HCT116 (cell line): ENCODE data around the gene INTS12. TPM values are rescaled to one million over a fixed set of nuclear protein-coding genes. Genes with fewer than 3 reads are reported as not detected.

Source experiments
- ATAC-seq: fragments of 200-7000 bp; cut with Tn5 transposase; 2 replicates; pipeline ENCODE4 v1.9.1; 2020; ENCODE audit warnings: mild to moderate bottlenecking, moderate library complexity
- BruUV-seq: library from RNA; stranded (reverse); fragments of 400-500 nt; replicated peaks from 2 replicates; lab custom pipeline; 2021; lab: Mats Ljungman, UMichigan
- CTCF ChIA-PET: fragments of 300-600 bp; sonication (Branson Sonifier 250); formaldehyde crosslinking; loops from one replicate; lab custom pipeline; 2021; ENCODE audit warnings: antibody characterized with exemption; lab: Charles Lee
- POLR2A ChIA-PET: fragments of 300-600, 350-600 bp; sonication (Branson Sonifier 250); formaldehyde crosslinking; loops from one replicate; lab custom pipeline; 2021; ENCODE audit warnings: antibody characterized with exemption; lab: Charles Lee
- RAD21 ChIA-PET, 2 experiments: fragments of 300-600 bp; sonication (Branson Sonifier 250); formaldehyde crosslinking; loops; one replicate each; lab custom pipeline; 2023; ENCODE audit warnings: low total read pairs in 2 of 2; ENCODE audit not compliant: uncharacterized antibody in 2 of 2, unreplicated experiment in 2 of 2, low non-redundant PET in 1 of 2; lab: Charles Lee
- DNase-seq: peaks from one replicate; pipeline ENCODE4 v3.0.0-alpha.2; 2010; ENCODE audit warnings: low read depth, low spot score
- H2AFZ ChIP-seq: fragments of 200-600 bp; shearing (Covaris generic), sonication (generic); 2 replicates; pipeline ENCODE4 v1.6.1; 2017; ENCODE audit warnings: low read depth, mixed run types, mixed read lengths, antibody characterized with exemption, low read length; ENCODE audit not compliant: poor library complexity, severe bottlenecking
- H3K27ac ChIP-seq: 2 replicates; pipeline ENCODE4 v1.5.1; 2012; ENCODE audit warnings: low read depth, low read length
- H3K27me3 ChIP-seq: fragments of 200-600 bp; sonication (generic); 2 replicates; pipeline ENCODE4 v1.6.1; 2016; ENCODE audit warnings: mixed run types, low read length, mixed read lengths; ENCODE audit not compliant: insufficient read depth
- H3K36me3 ChIP-seq, 2 experiments: fragments of 200-500 bp in 1 of 2; fragments of 200-600 bp in 1 of 2; sonication (Bioruptor generic) in 1 of 2; sonication (generic) in 1 of 2; 2 replicates each; pipeline versions ENCODE4 v1.5.1 to v1.6.1; 2014 to 2016; ENCODE audit warnings: low read length in 2 of 2, inconsistent platforms in 1 of 2, mixed read lengths in 1 of 2, mixed run types in 1 of 2; ENCODE audit not compliant: insufficient read depth in 2 of 2, control insufficient read depth in 1 of 2
- H3K4me1 ChIP-seq, 2 experiments: fragments of 200-600 bp in 1 of 2; sonication (generic) in 1 of 2; 2 replicates each; pipeline versions ENCODE4 v1.5.1 to v1.6.1; 2012 to 2017; ENCODE audit warnings: low read length in 2 of 2, inconsistent platforms in 1 of 2, mild to moderate bottlenecking in 1 of 2, mixed read lengths in 1 of 2, mixed run types in 1 of 2, moderate library complexity in 1 of 2; ENCODE audit not compliant: insufficient read depth in 2 of 2, control insufficient read depth in 1 of 2
- H3K4me2 ChIP-seq: fragments of 200-600 bp; sonication (generic); 2 replicates; pipeline ENCODE4 v1.6.1; 2017; ENCODE audit warnings: mixed run types, low read length, mixed read lengths
- H3K4me3 ChIP-seq, 2 experiments: fragments of 200-600 bp in 1 of 2; sonication (generic) in 1 of 2; replicated peaks in 1 of 2; 2 replicates each; pipeline ENCODE4 v1.5.1; 2011 to 2016; ENCODE audit warnings: low read length in 2 of 2, control low read depth in 1 of 2, low read depth in 1 of 2, mild to moderate bottlenecking in 1 of 2, mixed read lengths in 1 of 2, mixed run types in 1 of 2
- H3K79me2 ChIP-seq: fragments of 200-600 bp; sonication (generic); 2 replicates; pipeline ENCODE4 v1.6.1; 2017; ENCODE audit warnings: mild to moderate bottlenecking, mixed run types, low read length, moderate library complexity, mixed read lengths; ENCODE audit not compliant: insufficient read depth
- H3K9ac ChIP-seq: fragments of 200-600 bp; sonication (generic); 2 replicates; pipeline ENCODE4 v1.6.1; 2016; ENCODE audit warnings: low read length, mixed read lengths
- H3K9me2 ChIP-seq: fragments of 200-600 bp; sonication (generic), shearing (Covaris generic); 2 replicates; pipeline ENCODE4 v1.6.1; 2017; ENCODE audit warnings: mixed run types, mild to moderate bottlenecking, moderate library complexity; ENCODE audit not compliant: insufficient read depth
- H3K9me3 ChIP-seq, 2 experiments: fragments of 200-500 bp in 1 of 2; fragments of 200-600 bp in 1 of 2; sonication (Bioruptor generic) in 1 of 2; sonication (generic) in 1 of 2; 2 replicates each; pipeline ENCODE4 v1.6.1; 2014 to 2017; ENCODE audit warnings: low read length in 2 of 2, mixed read lengths in 2 of 2, inconsistent platforms in 1 of 2, low read depth in 1 of 2, mild to moderate bottlenecking in 1 of 2, mixed run types in 1 of 2, moderate library complexity in 1 of 2; ENCODE audit not compliant: control insufficient read depth in 1 of 2, insufficient read depth in 1 of 2
- H4K20me1 ChIP-seq: fragments of 200-600 bp; sonication (generic), shearing (Covaris generic); 2 replicates; pipeline ENCODE4 v1.6.1; 2017; ENCODE audit warnings: mixed run types, mild to moderate bottlenecking, moderate library complexity; ENCODE audit not compliant: insufficient read depth
- CBX3 ChIP-seq: IDR thresholded peaks from 2 replicates; pipeline ENCODE4 v1.6.1; 2012; ENCODE audit warnings: low read depth
- EGR1 ChIP-seq: IDR thresholded peaks from 2 replicates; pipeline ENCODE4 v1.6.1; 2012; ENCODE audit warnings: low read depth
- JUND ChIP-seq: IDR thresholded peaks from 2 replicates; pipeline ENCODE4 v1.6.1; 2012
- MAX ChIP-seq: IDR thresholded peaks from 2 replicates; pipeline ENCODE4 v1.6.1; 2012
- POLR2AphosphoS5 ChIP-seq: IDR thresholded peaks from 2 replicates; pipeline ENCODE4 v1.6.1; 2011; ENCODE audit warnings: mild to moderate bottlenecking, low read depth, low read length, moderate library complexity
- RAD21 ChIP-seq: IDR thresholded peaks from 2 replicates; pipeline ENCODE4 v1.6.1; 2012; ENCODE audit warnings: low read depth, mild to moderate bottlenecking
- intact Hi-C: fragments of 100-400 bp; cut with micrococcal nuclease; formaldehyde crosslinking; loops from 2 replicates; pipeline ENCODE4 v1.10.0; 2022
- total RNA-seq: library from RNA; stranded (reverse); gene quantifications from one replicate; pipeline ENCODE4 v1.2.1, GENCODE V29; 2021; ENCODE audit not compliant: unreplicated experiment

Gene INTS12
- total RNA-seq, 1 experiment from 2014 or later = 18.5 TPM

DNA sequence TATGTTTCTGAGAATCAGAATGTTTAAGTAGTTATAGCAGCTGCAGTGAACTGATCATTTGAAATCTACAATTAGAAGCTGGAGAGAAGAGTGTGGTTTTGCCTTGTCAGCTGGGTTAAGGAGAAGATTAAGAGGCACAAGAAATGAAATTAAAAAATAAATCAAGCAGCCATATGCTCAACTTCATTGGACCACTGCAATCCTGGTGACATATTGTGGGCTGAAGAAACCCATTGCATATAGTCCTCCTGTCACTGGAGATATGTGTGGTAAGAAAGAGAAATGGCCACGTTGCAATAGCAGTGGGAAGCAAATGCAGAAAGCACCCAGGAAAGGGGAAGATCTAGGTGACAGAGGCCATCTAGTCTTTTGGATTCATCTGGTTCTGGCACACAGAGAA is 63.0 kb downstream of the INTS12 start:
- Histone ChIP-seq H3K36me3 (no peaks in the 10 kb centered on the region), H3K9ac (no peak overlapping the region), H3K4me2 (no peak overlapping the region), H3K27me3 (no peaks in the 10 kb centered on the region), H3K27ac (no peak overlapping the region), H3K9me3 (no peaks in the 10 kb centered on the region), H3K4me1 (no peaks in the 10 kb centered on the region), H3K79me2 (no peaks in the 10 kb centered on the region), H2AFZ (no peak overlapping the region), H4K20me1 (no peaks in the 10 kb centered on the region), H3K9me2 (no peaks in the 10 kb centered on the region), H3K4me3 (no peak overlapping the region)
- ATAC-seq (no peak), DNase-seq (no peak)
- ChIA-PET CTCF (no interaction called here), RAD21 (no interaction called here), POLR2A (no interaction called here)
- TF ChIP-seq POLR2AphosphoS5 = no peak
- TF ChIP-seq MAX = no peak
- no peak for TF ChIP-seq CBX3
- no peak for TF ChIP-seq RAD21
- TF ChIP-seq EGR1 = no peak
- TF ChIP-seq JUND = no peak
- intact Hi-C loops = no loop called here
- BruUV-seq = no TSS peak

DNA sequence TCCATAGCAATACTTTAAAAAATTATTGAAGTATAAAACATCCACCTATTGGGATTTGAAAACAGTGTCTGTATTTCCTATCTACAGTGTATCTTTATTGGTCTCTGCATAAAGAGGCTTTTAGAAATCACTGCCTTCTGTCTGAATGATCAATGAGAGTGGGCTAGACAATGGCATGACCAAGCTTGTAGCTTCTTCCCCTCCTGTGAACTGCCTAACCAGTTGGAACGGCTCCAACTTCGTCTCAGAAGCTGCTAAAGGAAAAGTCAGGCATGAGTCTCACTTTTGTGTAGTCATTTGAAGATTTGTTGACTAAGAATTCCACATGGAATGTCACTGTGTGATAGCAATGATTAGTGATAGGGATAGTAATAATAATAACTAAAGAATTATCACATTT is 64.2 kb downstream of the INTS12 start:
- H3K36me3 ChIP-seq = no peaks in the 10 kb centered on the region
- H3K4me2 ChIP-seq = no peak overlapping the region
- no peaks in the 10 kb centered on the region for H3K27me3 ChIP-seq
- H4K20me1 ChIP-seq = no peaks in the 10 kb centered on the region
- no peaks in the 10 kb centered on the region for H3K79me2 ChIP-seq
- RAD21 ChIA-PET = no interaction called here
- no peak overlapping the region for H3K27ac ChIP-seq
- no peak overlapping the region for H2AFZ ChIP-seq
- no TSS peak for BruUV-seq
- H3K4me1 ChIP-seq = no peaks in the 10 kb centered on the region
- ATAC-seq = no peak
- TF ChIP-seq JUND = no peak
- POLR2A ChIA-PET = no interaction called here
- CTCF ChIA-PET = no interaction called here
- DNase-seq = no peak
- H3K9ac ChIP-seq = no peak overlapping the region
- no peak overlapping the region for H3K4me3 ChIP-seq
- intact Hi-C loops = no loop called here
- H3K9me2 ChIP-seq = no peaks in the 10 kb centered on the region
- no peaks in the 10 kb centered on the region for H3K9me3 ChIP-seq
